ENCODE data around the gene COA1. TPM values are rescaled to one million over a fixed set of nuclear protein-coding genes. Genes with fewer than 3 reads are reported as not detected.
"Not testable (repeated sequence)": the region's sequence is repeated elsewhere in the genome, so short reads cannot be mapped to it uniquely, and the experiment has no call there.

Gene COA1
- total RNA-seq (2014; rRNA removed; shearing (Covaris generic)), result 96.0 and 96.9 TPM in 2 replicates
- 63.9 and 77.5 TPM in 2 replicates for total RNA-seq (2022)
- Bru-seq, nascent RNA, result percentile 86 among the genes with signal in this experiment
- BruChase-seq, experiment 1, labeled RNA remaining after a 6-hour chase, result percentile 90 among the genes with signal in this experiment
- BruChase-seq, experiment 2, labeled RNA remaining after a 2-hour chase, result percentile 81 among the genes with signal in this experiment
- long read RNA-seq, transcript COA1-201 (6 exons, 927 nt), result major isoform, 15 of 52 reads
- long read RNA-seq, partial matches to known transcripts, result 18 of 52 reads
- long read RNA-seq, other reads (novel, unspliced or antisense), result 14 of 52 reads

DNA sequence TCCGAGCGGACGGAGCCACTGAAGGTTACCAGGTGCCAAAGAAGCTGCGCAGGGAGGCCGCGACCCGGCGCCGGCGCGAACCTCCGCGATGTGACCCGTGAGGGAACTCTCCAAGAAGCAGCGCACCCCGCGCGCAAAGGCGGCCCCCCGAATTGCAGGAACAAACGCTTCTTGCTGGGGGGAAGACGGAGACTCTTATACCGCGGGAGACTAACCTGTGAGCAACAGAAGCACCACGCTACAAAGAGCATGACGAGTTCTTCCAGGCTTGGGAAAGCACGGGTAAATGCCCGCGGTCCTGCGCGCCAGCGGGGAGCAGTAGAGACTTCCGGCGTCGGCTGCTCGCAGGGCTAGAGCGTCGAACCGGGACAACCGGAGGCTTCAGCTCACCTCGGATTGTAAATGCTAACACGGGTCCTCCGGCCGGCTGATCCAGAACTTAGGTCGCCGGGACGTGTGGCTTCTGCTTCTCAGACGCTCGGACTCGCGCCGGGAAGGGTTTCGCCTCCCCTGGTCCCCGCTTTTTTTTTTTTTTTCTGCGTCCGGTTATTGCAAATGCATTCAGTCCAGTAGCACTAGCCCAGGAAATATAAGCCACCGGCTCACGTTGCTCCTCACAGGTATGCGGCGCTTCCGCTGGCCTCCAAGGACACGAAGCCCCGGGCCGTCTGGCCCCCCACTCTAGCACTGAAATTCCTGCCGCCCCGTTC lies at the start of gene COA1:
TSS of gene COA1 (minus strand) at position 310 of the 710 bp plus-strand sequence. CDS start 80,909 bp downstream, outside the sequence.
- Histone ChIP-seq H2AFZ (ENCODE audit: low read length) (peak within 1 kb of the TSS; percentile 97), H3K4me1 (ENCODE audit: insufficient read depth, low read length, poor library complexity, severe bottlenecking) (peaks cover 19% of the 10 kb centered on the region), H3K79me2 (ENCODE audit: insufficient read depth, low read depth, low read length) (peaks cover 46% of the 10 kb centered on the region), H3K9me2 (ENCODE audit: insufficient read depth, low read length) (no peaks in the 10 kb centered on the region), H3K36me3 (ENCODE audit: insufficient read depth, low read length) (peaks cover 18% of the 10 kb centered on the region), H3K4me3 (ENCODE audit: low read depth, low read length, poor library complexity, severe bottlenecking) (peak within 1 kb of the TSS; percentile 80), H4K20me1 (ENCODE audit: insufficient read depth, low read length) (peaks cover 7% of the 10 kb centered on the region; the same call in 1 of the 2 replicates), H3K4me2 (ENCODE audit: low read length) (peak within 1 kb of the TSS; percentile 70), H3K27ac (ENCODE audit: low read depth, low read length, poor library complexity, severe bottlenecking) (peak within 1 kb of the TSS; percentile 41), H3K9me3 (ENCODE audit: low read length) (peaks cover 13% of the 10 kb centered on the region; the same call in 1 of the 2 replicates)
- intact Hi-C loops (cut with micrococcal nuclease; ENCODE audit: unreplicated experiment), result loop anchor here (1.0 to 10.0 kb wide), 4 partner anchors 108 to 275 kb away; partner anchors contain the start of gene STK17A
- POLR2A ChIA-PET, result interaction anchor here (0.5 to 1.6 kb wide), 12 partner anchors 12 to 503 kb away, joined by 3 to 6 read pairs (median 3); partner anchors contain the start of genes MRPS24 and STK17A
- CTCF ChIA-PET (ENCODE audit: unreplicated experiment), result interaction anchor here (0.6 to 2.2 kb wide), 2 partner anchors 147 to 781 kb away, joined by 3 to 11 read pairs; partner anchors contain the start of gene STK17A
- TSS peak; percentile 91 for BruUV-seq (replicated peaks)
- peak; percentile 89 for DNase-seq (ENCODE audit: low spot score)
- TF ChIP-seq CTCF (conservative IDR thresholded peaks at IDR 0.05; ENCODE audit: low read length), result peak; percentile 29; the same call in 1 of the 2 replicates
- TF ChIP-seq EZH2phosphoT487 (IDR thresholded peaks at IDR 0.05; ENCODE audit: borderline replicate concordance, low read depth, low read length), result no peak

- CTCF ChIA-PET (ENCODE audit: unreplicated experiment); intact Hi-C loops (cut with micrococcal nuclease; ENCODE audit: unreplicated experiment): not testable (repeated sequence)
Observed at GRCh38 chr7:43778293-43779044, 49.1 kb upstream of the COA1 start.

DNA sequence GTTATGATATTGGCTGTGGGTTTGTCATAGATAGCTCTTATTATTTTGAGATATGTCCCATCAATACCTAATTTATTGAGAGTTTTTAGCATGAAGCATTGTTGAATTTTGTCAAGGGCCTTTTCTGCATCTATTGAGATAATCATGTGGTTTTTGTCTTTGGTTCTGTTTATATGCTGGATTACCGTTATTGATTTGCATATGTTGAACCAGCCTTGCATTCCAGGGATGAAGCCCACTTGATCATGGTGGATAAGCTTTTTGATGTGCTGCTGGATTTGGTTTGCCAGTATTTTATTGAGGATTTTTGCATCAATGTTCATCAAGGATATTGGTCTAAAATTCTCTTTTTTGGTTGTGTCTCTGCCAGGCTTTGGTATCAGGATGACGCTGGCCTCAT lies 45.9 kb upstream of the COA1 start:
- H3K27ac ChIP-seq (ENCODE audit: low read depth, low read length, poor library complexity, severe bottlenecking); BruUV-seq (replicated peaks); H3K9me2 ChIP-seq (ENCODE audit: insufficient read depth, low read length); H3K79me2 ChIP-seq (ENCODE audit: insufficient read depth, low read depth, low read length); DNase-seq (ENCODE audit: low spot score); H3K9me3 ChIP-seq (ENCODE audit: low read length); H3K4me1 ChIP-seq (ENCODE audit: insufficient read depth, low read length, poor library complexity, severe bottlenecking); POLR2A ChIA-PET; H3K4me3 ChIP-seq (ENCODE audit: low read depth, low read length, poor library complexity, severe bottlenecking); H3K4me2 ChIP-seq (ENCODE audit: low read length); H3K36me3 ChIP-seq (ENCODE audit: insufficient read depth, low read length); H2AFZ ChIP-seq (ENCODE audit: low read length); intact Hi-C loops (cut with micrococcal nuclease; ENCODE audit: unreplicated experiment); CTCF ChIA-PET (ENCODE audit: unreplicated experiment); H4K20me1 ChIP-seq (ENCODE audit: insufficient read depth, low read length): not testable (repeated sequence)

More at GRCh38 chr7:43778293-43779044, 49.1 kb upstream of the COA1 start:
- H3K9me2 ChIP-seq (ENCODE audit: insufficient read depth, low read length); DNase-seq (ENCODE audit: low spot score); H3K4me1 ChIP-seq (ENCODE audit: insufficient read depth, low read length, poor library complexity, severe bottlenecking); H2AFZ ChIP-seq (ENCODE audit: low read length); POLR2A ChIA-PET; H3K36me3 ChIP-seq (ENCODE audit: insufficient read depth, low read length); H4K20me1 ChIP-seq (ENCODE audit: insufficient read depth, low read length); H3K9me3 ChIP-seq (ENCODE audit: low read length); BruUV-seq (replicated peaks); H3K4me2 ChIP-seq (ENCODE audit: low read length); H3K4me3 ChIP-seq (ENCODE audit: low read depth, low read length, poor library complexity, severe bottlenecking); H3K27ac ChIP-seq (ENCODE audit: low read depth, low read length, poor library complexity, severe bottlenecking); H3K79me2 ChIP-seq (ENCODE audit: insufficient read depth, low read depth, low read length): not testable (repeated sequence)

DNA sequence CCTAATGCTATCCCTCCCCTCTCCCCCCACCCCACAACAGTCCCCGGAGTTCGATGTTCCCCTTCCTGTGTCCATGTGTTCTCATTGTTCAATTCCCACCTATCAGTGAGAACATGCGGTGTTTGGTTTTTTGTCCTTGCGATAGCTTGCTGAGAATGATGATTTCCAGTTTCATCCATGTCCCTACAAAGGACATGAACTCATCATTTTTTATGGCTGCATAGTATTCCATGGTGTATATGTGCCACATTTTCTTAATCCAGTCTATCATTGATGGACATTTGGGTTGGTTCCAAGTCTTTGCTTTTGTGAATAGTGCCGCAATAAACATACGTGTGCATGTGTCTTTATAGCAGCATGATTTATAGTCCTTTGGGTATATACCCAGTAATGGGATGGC lies 43.9 kb upstream of the COA1 start:
- BruUV-seq (replicated peaks); POLR2A ChIA-PET: not testable (repeated sequence)

More for the DNA sequence above, 43.9 kb upstream of the COA1 start:
- H2AFZ ChIP-seq (ENCODE audit: low read length); H3K4me2 ChIP-seq (ENCODE audit: low read length); H4K20me1 ChIP-seq (ENCODE audit: insufficient read depth, low read length); DNase-seq (ENCODE audit: low spot score); CTCF ChIA-PET (ENCODE audit: unreplicated experiment); H3K9me2 ChIP-seq (ENCODE audit: insufficient read depth, low read length); H3K9me3 ChIP-seq (ENCODE audit: low read length); H3K36me3 ChIP-seq (ENCODE audit: insufficient read depth, low read length); H3K79me2 ChIP-seq (ENCODE audit: insufficient read depth, low read depth, low read length); H3K4me1 ChIP-seq (ENCODE audit: insufficient read depth, low read length, poor library complexity, severe bottlenecking); H3K4me3 ChIP-seq (ENCODE audit: low read depth, low read length, poor library complexity, severe bottlenecking); intact Hi-C loops (cut with micrococcal nuclease; ENCODE audit: unreplicated experiment); H3K27ac ChIP-seq (ENCODE audit: low read depth, low read length, poor library complexity, severe bottlenecking): not testable (repeated sequence)
